Coronary artery (tissue), 2 donors: ENCODE data around the gene SDCCAG8.

Experiments
- DNase-seq: peaks from one replicate; pipeline ENCODE4 v3.0.0-alpha.2; 2017; ENCODE audit warnings: low spot score
- H3K27ac ChIP-seq, 2 donors: fragments of 200-600 bp; sonication (generic); one replicate each; pipeline ENCODE4 v1.5.1; 2016 to 2019
- H3K4me3 ChIP-seq: fragments of 200-600 bp; sonication (generic); 2 replicates; pipeline ENCODE4 v1.5.1; 2016; ENCODE audit warnings: mild to moderate bottlenecking, moderate library complexity
- CTCF ChIP-seq: fragments of 200-600 bp; sonication (generic); IDR thresholded peaks from one replicate; pipeline ENCODE4 v1.5.1; 2019; ENCODE audit warnings: antibody characterized with exemption

Gene SDCCAG8

GRCh38 chr1:243471026-243471685 is 215.3 kb downstream of the SDCCAG8 start:
- Histone ChIP-seq H3K4me3 (no peak overlapping the region), H3K27ac (no peak overlapping the region)
- no peak for TF ChIP-seq CTCF
- DNase-seq: no peak

- no peak overlapping the region for H3K27ac ChIP-seq
- DNase-seq: no peak
- no peak for TF ChIP-seq CTCF
- no peak overlapping the region for H3K4me3 ChIP-seq
These were observed 216.2 kb downstream of the SDCCAG8 start for GRCh38 chr1:243471754-243472745.

- H3K27ac ChIP-seq: no peak overlapping the region
- peak overlapping the region; percentile 62 for H3K4me3 ChIP-seq
- no peak for TF ChIP-seq CTCF
- no peak for DNase-seq
These were observed 217.6 kb downstream of the SDCCAG8 start for GRCh38 chr1:243473227-243474135.

- no peak for DNase-seq
- H3K27ac ChIP-seq: no peak overlapping the region
- peak overlapping the region; percentile 62 for H3K4me3 ChIP-seq
- no peak for TF ChIP-seq CTCF
These were observed 218.5 kb downstream of the SDCCAG8 start for GRCh38 chr1:243474136-243474881.

GRCh38 chr1:243474906-243475305 is 219.1 kb downstream of the SDCCAG8 start:
- TF ChIP-seq CTCF: no peak
- H3K27ac ChIP-seq: no peak overlapping the region
- DNase-seq: no peak

GRCh38 chr1:243475966-243476365 is 220.1 kb downstream of the SDCCAG8 start:
- DNase-seq: no peak
- no peak overlapping the region for H3K4me3 ChIP-seq
- TF ChIP-seq CTCF: no peak
- no peak overlapping the region for H3K27ac ChIP-seq

More at GRCh38 chr1:243474906-243475305, 219.1 kb downstream of the SDCCAG8 start:
- no peak overlapping the region for H3K4me3 ChIP-seq
